LNCaP clone FGC (cell line): Measurements from ENCODE around the gene TBC1D16.

Source experiments
- DNase-seq: peaks from one replicate; pipeline ENCODE4 v3.0.0-alpha.2; 2011; ENCODE audit warnings: low read depth
- H3K4me3 ChIP-seq: 2 replicates; pipeline ENCODE4 v1.5.1; 2011; ENCODE audit warnings: mild to moderate bottlenecking, low read depth, low read length, control low read depth
- TF ChIP-seq, protein P1 (sequence below): IDR thresholded peaks from 2 replicates; pipeline ENCODE4 v1.5.1; 2012; ENCODE audit warnings: mild to moderate bottlenecking; ENCODE audit not compliant: control insufficient read depth, insufficient read depth; ENCODE audit errors: extremely low read depth

The TBC1D16 gene

DNA sequence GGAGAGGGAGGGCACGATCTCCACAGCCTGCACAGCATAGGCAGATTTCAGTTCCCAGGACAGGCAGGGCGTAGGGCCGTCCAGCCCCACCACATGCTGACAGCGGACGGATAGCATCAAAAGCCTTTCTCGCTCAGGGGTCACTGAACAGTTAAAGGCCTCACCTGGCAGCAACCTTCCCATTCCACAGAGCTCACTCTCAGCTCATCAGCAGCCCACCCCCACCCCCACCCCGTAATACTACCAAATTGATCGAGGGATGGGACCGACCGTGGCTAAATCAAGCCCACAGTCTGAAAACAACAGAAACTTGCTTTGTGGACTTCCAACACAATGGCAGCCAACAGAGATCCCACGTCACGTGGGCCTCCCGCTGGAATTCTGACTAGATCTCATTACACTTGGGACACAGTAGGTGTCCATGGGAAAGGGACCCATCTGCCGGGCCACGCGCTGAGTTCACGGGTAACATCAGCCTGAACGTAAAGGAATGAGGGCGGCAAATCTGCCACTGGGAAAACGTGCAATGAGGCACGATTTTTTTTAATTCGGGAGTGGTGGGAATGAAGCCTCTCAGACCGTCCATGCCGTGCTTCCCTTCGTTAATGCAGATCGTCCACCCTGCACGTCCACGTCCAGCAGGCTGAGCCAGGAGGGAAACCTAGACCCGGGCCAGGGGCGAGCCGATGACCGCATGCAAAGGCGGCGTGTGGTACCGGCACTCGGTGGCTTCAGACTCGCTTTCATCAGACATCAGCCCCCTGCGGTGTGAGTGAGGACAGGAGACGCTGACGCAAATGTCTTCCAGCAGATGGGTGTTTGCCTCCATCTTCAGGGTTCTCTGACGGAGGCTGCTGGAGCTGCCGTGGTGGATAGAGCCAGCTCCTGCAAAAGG, 92.1 kb downstream of the TBC1D16 start:
- no peak for DNase-seq

DNA sequence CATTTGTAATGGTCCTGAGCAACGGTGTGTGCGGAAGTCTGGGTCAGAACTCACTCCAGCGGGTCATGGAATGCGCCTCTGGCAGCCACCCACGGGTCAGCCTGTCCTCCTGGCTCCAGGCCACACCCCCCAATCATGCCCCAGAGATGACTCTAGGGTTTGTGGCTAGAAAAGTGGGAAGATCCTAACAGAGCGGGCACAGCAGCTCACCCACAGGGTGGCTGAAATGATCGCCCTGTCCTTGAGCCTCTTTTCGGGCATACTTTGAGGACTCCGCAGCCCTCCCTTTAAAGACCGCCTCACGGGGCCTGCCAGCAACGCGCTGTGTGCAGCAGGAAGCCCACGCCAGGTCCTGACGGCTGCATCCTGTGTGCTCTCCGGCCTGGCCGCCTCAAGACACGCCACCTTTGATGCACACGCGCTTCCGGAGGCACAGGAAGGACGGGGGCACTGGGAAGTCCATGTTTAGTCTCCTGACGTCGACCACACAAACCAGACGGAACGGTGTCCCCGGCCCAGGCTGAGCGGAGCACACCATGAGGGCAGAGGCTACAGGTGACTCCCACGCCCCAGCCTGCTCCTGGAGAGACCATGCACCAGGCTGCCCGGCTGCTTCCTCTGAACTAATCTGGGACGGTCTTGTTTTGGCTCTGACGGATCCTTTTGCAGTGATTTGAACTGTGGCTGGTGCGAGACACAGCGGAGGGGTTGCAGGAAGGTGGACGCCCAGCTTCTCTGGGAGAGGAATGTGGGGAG, 92.9 kb downstream of the TBC1D16 start:
- no peak for DNase-seq
- TF ChIP-seq, protein P1, sequence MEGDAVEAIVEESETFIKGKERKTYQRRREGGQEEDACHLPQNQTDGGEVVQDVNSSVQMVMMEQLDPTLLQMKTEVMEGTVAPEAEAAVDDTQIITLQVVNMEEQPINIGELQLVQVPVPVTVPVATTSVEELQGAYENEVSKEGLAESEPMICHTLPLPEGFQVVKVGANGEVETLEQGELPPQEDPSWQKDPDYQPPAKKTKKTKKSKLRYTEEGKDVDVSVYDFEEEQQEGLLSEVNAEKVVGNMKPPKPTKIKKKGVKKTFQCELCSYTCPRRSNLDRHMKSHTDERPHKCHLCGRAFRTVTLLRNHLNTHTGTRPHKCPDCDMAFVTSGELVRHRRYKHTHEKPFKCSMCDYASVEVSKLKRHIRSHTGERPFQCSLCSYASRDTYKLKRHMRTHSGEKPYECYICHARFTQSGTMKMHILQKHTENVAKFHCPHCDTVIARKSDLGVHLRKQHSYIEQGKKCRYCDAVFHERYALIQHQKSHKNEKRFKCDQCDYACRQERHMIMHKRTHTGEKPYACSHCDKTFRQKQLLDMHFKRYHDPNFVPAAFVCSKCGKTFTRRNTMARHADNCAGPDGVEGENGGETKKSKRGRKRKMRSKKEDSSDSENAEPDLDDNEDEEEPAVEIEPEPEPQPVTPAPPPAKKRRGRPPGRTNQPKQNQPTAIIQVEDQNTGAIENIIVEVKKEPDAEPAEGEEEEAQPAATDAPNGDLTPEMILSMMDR: no peak

More for the DNA sequence above, 92.1 kb downstream of the TBC1D16 start:
- TF ChIP-seq, protein P1: no peak
- H3K4me3 ChIP-seq: no peak overlapping the region

DNA sequence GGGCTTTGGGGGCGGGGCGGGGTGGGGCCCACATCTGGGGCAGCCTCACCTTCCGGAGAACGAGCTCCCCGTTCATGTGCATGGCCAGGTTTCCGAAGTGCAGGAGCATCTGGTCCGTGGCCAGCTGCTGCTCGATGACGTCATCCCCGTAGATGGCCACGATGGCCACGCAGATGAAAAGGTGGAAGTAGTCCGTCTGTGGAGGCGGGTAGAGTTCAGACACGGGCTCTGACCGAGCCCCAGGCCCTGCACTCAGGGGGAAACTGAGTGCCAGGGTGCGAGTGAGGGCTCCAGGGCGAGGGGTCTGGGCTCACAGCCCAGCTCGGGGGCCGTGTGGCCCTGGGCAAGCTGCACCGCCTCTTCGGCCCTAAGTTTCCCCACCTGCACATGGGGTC, 93.7 kb downstream of the TBC1D16 start:
- no peak for DNase-seq
- no peak overlapping the region for H3K4me3 ChIP-seq
- TF ChIP-seq, protein P1: no peak

More for the DNA sequence above, 92.9 kb downstream of the TBC1D16 start:
- H3K4me3 ChIP-seq: no peak overlapping the region

DNA sequence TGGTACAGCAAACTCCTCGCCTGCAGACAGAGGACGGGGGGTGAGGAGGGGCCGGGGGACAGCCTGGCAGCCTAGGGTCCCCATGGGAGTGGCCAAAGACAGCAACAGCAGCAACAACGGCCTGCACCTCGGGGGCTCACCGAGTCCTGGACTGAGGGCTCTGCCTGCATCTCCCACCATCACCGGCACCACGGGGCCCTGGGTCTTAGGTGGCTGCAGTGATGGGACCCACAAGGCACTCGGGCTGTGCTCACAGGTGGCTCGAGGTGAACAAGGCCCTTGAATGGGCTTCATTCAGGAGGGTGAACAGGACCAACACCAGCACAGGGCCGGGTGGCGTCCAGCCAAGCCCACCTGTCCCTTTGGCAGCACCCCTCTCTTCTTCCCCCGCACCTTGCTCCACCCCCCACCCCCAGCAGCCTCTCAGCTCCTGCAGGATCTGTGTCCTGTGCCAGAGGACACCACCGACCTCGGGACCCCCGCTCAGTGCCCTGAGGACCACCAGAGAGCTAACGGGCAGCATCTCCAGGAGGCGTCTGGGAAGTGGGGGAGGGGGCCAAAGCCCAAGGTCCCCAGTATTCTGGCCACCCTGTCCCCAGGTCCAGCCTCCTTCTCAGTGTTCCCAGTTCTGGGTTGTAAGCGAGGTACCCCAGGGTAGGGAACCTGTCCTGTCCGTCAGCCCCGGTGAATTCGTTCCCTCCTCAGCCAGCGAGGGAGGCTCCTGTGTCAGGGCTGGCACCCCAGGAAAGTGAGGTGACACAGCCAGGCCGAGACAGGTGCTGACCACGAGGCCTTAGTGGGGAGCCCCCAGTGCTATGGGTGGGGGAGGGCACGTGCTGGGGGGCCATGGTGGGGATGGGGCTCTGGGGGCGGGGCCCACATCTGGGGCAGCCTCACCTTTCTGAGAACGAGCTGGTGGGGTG, 94.3 kb downstream of the TBC1D16 start:
- TF ChIP-seq, protein P1: no peak
- DNase-seq: no peak
- no peak overlapping the region for H3K4me3 ChIP-seq

DNA sequence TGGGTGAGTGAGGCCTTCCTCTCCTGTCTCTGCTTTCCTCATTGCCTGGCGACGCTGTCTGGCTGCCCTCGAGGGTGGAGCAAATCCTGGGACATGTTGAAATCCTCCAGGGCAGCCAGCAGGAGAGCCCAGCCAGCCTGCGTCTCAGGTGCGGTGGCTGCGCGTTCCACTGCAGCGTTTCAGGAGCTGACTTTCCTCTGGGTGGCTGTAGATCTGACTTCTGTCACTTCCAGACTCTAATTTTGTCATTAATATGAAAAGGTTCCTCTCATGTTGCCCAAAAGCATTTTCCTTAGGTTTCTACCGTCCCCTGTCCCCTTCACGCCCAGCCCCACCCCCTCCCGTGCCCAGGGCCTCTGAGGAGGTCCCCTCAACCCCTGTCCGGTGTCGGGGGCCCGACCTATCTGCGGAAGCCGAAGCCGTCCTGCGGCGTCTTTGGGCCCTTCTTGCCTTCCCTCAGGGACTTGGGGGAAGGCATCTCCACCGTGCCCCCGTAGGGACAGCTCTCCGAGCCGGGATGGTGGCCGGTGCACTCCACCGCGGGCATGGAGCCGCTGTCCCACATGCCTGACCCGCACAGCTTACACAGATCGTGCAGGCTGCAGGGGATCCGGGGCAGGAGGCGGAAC, 95.1 kb downstream of the TBC1D16 start:
- no peak overlapping the region for H3K4me3 ChIP-seq
- TF ChIP-seq, protein P1: no peak
- DNase-seq: no peak
